Ovary (tissue), 3 donors: Measurements from ENCODE around the gene TXNIP.

ENCODE experiments used
- CTCF ChIP-seq, 3 donors: fragments of 450-650 bp in 2 of 3; fragments of 200-600 bp in 1 of 3; IDR thresholded peaks; one replicate each; pipeline versions ENCODE4 v1.5.1 to v1.8.0; 2016 to 2022; ENCODE audit warnings: antibody characterized with exemption in 3 of 3, mild to moderate bottlenecking in 1 of 3
- POLR2A ChIP-seq: fragments of 450-650 bp; IDR thresholded peaks from one replicate; pipeline ENCODE4 v1.6.1; 2017; ENCODE audit warnings: antibody characterized with exemption, mild to moderate bottlenecking, moderate library complexity
- donor health status: DM: no; HTN: no; CAD: no.

DNA sequence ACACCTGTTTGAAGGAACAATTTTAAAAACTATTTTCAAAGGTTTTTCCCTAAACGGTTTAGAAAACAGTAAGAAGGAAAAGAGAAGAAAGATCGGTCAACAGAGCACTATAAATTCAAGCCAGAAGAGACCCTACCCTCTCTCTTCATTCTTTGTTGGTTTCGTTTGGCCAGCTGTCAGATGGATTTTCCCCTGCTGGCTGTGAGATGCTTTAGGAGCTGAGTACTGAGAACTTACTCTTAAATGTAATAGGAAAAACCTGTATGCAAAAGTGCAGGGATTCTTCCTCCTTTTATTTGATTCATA, 1.3 kb upstream of the TXNIP start:
- no peak for TF ChIP-seq CTCF (IDR thresholded peaks at IDR 0.05)
- TF ChIP-seq POLR2A: no peak
